Activated naive CD4-positive, alpha-beta T cell treated with anti-CD3 and anti-CD28 coated beads for 36 hours (primary cell): ENCODE data around the gene FIG4. TPM values are rescaled to one million over a fixed set of nuclear protein-coding genes. Genes with fewer than 3 reads are reported as not detected.
"Not testable (repeated sequence)": the region's sequence is repeated elsewhere in the genome, so short reads cannot be mapped to it uniquely, and the experiment has no call there.

ENCODE experiments used
- CTCF ChIA-PET: fragments of 350-600 bp; sonication (Branson Sonifier 250); formaldehyde crosslinking; loops from one replicate; lab custom pipeline; 2021; ENCODE audit warnings: antibody characterized with exemption; lab: Charles Lee
- DNase-seq: peaks from one replicate; pipeline ENCODE4 v3.0.0-alpha.2; 2020
- H3K27ac Mint-ChIP-seq: one replicate; pipeline ENCODE4 v1.8.0; 2021; ENCODE audit warnings: mild to moderate bottlenecking, mixed read lengths
- H3K27me3 Mint-ChIP-seq: one replicate; pipeline ENCODE4 v1.8.0; 2021; ENCODE audit warnings: low read depth, mixed read lengths
- H3K36me3 Mint-ChIP-seq: one replicate; pipeline ENCODE4 v1.8.0; 2021; ENCODE audit warnings: low read depth, mixed read lengths
- H3K4me1 Mint-ChIP-seq: one replicate; pipeline ENCODE4 v1.8.0; 2021; ENCODE audit warnings: low read depth, mixed read lengths
- H3K4me3 Mint-ChIP-seq: one replicate; pipeline ENCODE4 v1.8.0; 2021; ENCODE audit warnings: mild to moderate bottlenecking, moderate library complexity, mixed read lengths
- H3K9me3 Mint-ChIP-seq: one replicate; pipeline ENCODE4 v1.8.0; 2021; ENCODE audit warnings: mixed read lengths
- intact Hi-C: fragments of 100-400 bp; cut with micrococcal nuclease; formaldehyde crosslinking; loops from one replicate; pipeline ENCODE4 v1.15.1; 2023
- total RNA-seq, 2 experiments: library from RNA; stranded (reverse); gene quantifications; one replicate each; pipeline ENCODE4 v1.2.3, GENCODE V29; 2021

Gene FIG4
- total RNA-seq, 2 experiments from 2014 or later, result 14.0 to 16.4 TPM

DNA sequence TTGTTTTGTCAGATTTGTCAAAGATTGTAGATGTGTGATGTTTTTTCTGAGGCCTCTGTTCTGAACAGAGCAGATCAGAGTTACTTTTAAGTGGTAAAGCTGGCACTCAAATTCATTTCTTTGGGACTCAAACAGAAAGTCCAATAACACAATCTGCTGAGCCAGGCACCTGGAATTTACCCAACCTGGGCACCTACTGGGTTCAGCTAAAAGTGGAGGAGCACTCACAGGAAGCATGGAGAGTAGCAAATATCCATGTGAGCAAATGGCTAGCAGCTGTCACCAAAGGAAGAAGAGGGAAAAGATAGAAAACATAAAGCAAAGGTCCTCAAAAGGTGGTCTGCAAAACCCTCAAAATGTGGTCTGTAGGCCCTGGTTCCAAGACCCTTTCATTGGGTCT is 116.8 kb downstream of the FIG4 start:
- intact Hi-C loops, result no loop called here
- Mint-ChIP-seq H3K9me3 (no peaks in the 10 kb centered on the region), H3K27ac (no peak overlapping the region), H3K27me3 (no peaks in the 10 kb centered on the region), H3K36me3 (peaks cover 5% of the 10 kb centered on the region), H3K4me1 (no peaks in the 10 kb centered on the region), H3K4me3 (no peak overlapping the region)
- CTCF ChIA-PET, result no interaction called here
- no peak for DNase-seq

DNA sequence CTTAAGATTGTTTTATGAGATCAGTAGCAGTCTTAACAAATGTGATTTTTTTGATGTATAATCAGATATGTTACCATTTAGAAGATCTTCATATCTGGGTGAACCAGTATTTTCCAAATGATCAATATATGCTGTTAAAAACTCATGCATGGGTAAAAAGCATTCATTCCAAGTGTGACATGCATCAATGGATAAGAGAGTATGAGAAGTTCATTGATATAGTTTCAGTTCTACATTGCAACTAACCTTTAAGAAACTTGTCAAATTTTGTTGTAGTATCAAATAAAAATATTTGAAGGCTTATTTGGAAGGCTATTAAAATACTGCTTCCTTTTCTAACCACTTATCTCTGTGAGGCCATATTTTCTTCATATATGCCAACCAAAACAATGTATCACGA is 117.7 kb downstream of the FIG4 start:
- Mint-ChIP-seq H3K36me3 (peaks cover 5% of the 10 kb centered on the region), H3K27me3 (no peaks in the 10 kb centered on the region), H3K4me1 (no peaks in the 10 kb centered on the region), H3K4me3 (no peak overlapping the region), H3K9me3 (no peaks in the 10 kb centered on the region), H3K27ac (no peak overlapping the region)
- no peak for DNase-seq
- CTCF ChIA-PET, result no interaction called here
- intact Hi-C loops, result no loop called here

DNA sequence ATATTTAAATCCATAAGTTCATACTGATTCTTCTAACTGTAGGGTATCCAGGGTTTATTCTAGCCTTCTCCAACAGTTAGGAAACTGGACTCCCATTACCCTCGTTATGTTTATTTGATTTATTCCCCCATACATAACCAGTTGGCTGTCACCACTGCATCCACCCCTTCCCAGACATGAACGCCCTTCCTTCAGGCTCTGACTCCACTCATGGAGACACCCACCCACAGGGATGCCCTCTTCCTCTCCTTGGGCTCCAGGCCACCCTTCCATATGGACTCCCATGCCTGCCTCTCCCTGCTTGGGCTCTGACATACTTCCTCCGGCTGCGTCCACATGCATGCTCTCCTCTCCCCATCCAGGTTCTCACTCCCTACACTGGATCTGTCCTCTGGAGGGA is 124.0 kb downstream of the FIG4 start:
- Mint-ChIP-seq H3K4me1 (no peaks in the 10 kb centered on the region), H3K9me3 (no peaks in the 10 kb centered on the region), H3K27me3 (no peaks in the 10 kb centered on the region), H3K27ac (no peak overlapping the region), H3K36me3 (peaks cover 3% of the 10 kb centered on the region), H3K4me3 (no peak overlapping the region)
- intact Hi-C loops, result no loop called here
- no peak for DNase-seq
- CTCF ChIA-PET, result no interaction called here

DNA sequence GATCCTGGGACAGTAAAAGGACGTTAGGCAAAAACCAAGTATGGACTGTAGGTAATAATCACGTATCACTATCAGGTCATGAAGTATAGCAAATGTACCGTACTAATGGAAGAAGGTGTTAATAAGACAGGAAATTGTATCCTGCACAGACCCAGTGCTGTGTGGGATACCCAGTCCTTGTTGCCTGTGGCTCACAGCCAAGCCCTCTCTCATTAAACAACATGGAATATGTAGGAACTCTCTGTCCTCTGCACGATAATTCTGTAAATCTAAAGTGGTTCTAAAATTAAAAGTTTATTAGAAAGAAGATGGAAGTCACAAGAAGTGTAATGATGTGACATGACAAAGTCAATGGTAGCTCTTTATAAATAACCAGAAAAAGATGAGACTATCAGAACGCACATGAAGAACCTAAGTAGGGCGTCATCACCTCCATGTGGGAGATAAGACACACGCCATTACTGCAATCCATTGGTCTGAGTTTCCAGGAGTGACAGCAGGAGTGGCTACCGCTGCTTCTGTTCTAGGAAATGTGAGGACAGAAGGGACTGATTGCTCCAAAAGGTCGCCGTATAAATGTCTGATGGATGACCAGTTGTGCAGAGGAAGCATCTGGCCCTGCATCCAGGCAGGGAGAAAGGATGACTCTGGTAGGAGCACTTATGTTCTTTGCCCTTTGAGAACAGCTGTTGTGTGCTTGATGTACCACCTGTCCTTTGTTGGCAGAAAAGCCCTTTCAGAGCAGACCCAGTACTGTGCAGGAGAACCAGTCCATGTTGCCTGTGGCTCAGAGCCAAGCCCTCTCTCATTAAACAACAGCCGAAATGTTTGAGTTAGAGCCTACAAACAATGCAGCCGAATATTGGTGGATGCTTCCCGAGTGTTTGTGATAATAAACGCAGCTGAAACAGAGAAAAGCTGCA is 125.6 kb downstream of the FIG4 start:
- intact Hi-C loops, result no loop called here
- Mint-ChIP-seq H3K4me3 (no peak overlapping the region), H3K4me1 (no peaks in the 10 kb centered on the region), H3K27ac (no peak overlapping the region), H3K36me3 (peaks cover 4% of the 10 kb centered on the region), H3K9me3 (no peaks in the 10 kb centered on the region), H3K27me3 (no peaks in the 10 kb centered on the region)
- CTCF ChIA-PET, result interaction anchor here (0.7 kb wide), 1 partner anchor 351 kb away, joined by 3 read pairs; no protein-coding TSS in a partner anchor
- no peak for DNase-seq

DNA sequence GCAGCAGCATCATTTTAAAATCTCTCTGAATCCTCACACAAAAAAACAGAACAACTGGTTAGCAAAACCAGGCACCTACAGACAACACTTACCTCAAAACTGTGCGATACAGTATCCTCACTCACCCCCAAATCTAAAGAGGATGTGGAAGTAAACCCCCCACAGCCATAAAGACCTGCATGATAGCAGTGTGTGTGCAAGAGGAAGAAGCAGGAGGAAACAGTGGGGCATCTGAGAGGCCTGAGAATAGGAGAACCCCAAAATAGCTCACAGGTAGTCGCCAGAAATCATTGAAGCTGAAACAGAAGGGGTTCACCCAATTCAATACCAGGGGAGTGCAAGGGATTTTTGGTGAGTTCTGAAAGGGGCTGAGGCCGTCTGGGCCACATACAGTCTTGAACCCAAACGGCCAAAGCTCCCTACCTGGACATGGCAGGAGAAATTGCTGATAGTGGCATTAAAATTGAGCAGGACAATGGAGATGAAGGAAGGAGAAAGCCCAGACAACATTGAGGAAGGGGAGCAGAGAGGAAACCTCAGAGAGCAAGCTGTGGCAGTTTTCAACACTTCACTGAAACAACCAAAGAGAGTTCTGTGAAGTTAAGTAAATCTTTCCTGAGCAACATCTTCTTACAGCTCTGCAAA is 129.7 kb downstream of the FIG4 start:
- H3K27ac Mint-ChIP-seq, result no peak overlapping the region
- no peaks in the 10 kb centered on the region for H3K27me3 Mint-ChIP-seq
- no peaks in the 10 kb centered on the region for H3K9me3 Mint-ChIP-seq
- DNase-seq, result no peak
- no peak overlapping the region for H3K4me3 Mint-ChIP-seq
- CTCF ChIA-PET, result interaction anchor here (0.6 to 1.5 kb wide), 3 partner anchors 9 to 218 kb away, joined by 3 to 7 read pairs (median 3); no protein-coding TSS in a partner anchor
- no peaks in the 10 kb centered on the region for H3K4me1 Mint-ChIP-seq
- H3K36me3 Mint-ChIP-seq, result peaks cover 13% of the 10 kb centered on the region
- intact Hi-C loops, result no loop called here

DNA sequence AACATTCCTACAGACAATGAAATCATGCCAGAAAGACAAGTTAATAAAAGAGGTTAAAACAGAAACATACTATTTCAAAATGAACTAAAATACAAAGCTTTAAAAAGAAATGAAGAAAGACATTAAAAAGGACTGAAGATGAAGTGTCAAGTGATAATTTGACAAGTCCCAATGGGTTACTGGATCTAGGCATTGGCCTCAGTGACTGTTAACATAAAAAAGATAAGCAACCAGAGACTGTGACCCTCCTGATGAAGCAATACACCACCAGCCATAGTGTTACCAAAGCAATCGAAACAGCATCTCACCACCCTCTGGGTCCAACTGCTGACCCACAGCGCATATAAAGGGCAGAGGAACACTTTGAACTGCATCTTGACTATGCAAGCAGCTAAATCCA is 130.3 kb downstream of the FIG4 start:
- H3K4me3 Mint-ChIP-seq, result no peak overlapping the region
- no peak overlapping the region for H3K27ac Mint-ChIP-seq
- H3K4me1 Mint-ChIP-seq, result no peaks in the 10 kb centered on the region
- no peak for DNase-seq
- CTCF ChIA-PET, result interaction anchor here (0.6 to 1.5 kb wide), 2 partner anchors 20 to 218 kb away, joined by 3 to 7 read pairs; no protein-coding TSS in a partner anchor
- H3K27me3 Mint-ChIP-seq, result no peaks in the 10 kb centered on the region
- H3K9me3 Mint-ChIP-seq, result no peaks in the 10 kb centered on the region
- intact Hi-C loops, result no loop called here
- H3K36me3 Mint-ChIP-seq, result peaks cover 16% of the 10 kb centered on the region

DNA sequence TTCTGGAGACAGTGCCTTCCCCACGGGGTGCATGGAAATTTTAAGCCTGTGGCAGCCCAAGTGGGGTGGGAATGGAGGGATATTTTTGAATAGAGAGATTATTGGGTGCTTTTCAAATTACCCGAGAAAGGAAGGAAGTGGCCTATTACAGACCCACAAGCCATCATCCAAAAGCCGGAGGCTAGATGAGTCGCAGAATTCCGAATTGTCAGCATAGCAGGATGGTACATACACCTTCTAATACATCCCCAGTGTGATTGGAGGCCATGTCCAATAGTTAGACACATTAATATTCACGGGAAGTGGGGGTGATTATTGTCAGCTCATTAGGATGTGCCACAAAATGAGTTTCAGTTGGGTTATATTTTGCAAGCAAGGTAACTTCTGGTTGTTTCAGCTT is 133.0 kb downstream of the FIG4 start:
- no peak for DNase-seq
- no peak overlapping the region for H3K27ac Mint-ChIP-seq
- H3K4me3 Mint-ChIP-seq, result no peak overlapping the region
- H3K27me3 Mint-ChIP-seq, result no peaks in the 10 kb centered on the region
- H3K9me3 Mint-ChIP-seq, result no peaks in the 10 kb centered on the region
- CTCF ChIA-PET, result interaction anchor here (1.6 kb wide), 1 partner anchor 216 kb away, joined by 4 read pairs; no protein-coding TSS in a partner anchor
- no peaks in the 10 kb centered on the region for H3K4me1 Mint-ChIP-seq
- intact Hi-C loops, result no loop called here
- H3K36me3 Mint-ChIP-seq, result peaks cover 35% of the 10 kb centered on the region

DNA sequence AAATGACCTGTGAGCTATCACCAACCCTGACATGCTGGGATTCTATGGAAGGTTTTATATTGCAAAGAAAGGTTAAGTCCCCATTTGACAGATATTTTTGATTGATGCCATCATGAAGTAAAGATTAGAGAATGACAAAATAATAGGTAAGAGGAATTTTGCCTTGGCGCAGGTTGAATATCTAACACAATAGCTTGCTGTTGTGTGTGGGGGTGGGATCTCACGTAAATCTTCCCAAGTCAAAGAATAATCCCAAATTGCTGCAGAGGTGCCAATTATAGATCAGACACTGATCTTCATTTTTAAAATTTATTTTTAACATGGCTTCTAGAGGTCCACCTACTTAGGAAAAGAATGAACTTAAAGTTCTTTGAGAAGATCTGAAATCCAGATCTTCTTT is 135.5 kb downstream of the FIG4 start:
- Mint-ChIP-seq H3K9me3 (peaks cover 17% of the 10 kb centered on the region), H3K27ac (no peak overlapping the region), H3K4me1 (no peaks in the 10 kb centered on the region), H3K4me3 (no peak overlapping the region), H3K27me3 (no peaks in the 10 kb centered on the region), H3K36me3 (peaks cover 51% of the 10 kb centered on the region)
- intact Hi-C loops, result no loop called here
- CTCF ChIA-PET, result no interaction called here
- no peak for DNase-seq

DNA sequence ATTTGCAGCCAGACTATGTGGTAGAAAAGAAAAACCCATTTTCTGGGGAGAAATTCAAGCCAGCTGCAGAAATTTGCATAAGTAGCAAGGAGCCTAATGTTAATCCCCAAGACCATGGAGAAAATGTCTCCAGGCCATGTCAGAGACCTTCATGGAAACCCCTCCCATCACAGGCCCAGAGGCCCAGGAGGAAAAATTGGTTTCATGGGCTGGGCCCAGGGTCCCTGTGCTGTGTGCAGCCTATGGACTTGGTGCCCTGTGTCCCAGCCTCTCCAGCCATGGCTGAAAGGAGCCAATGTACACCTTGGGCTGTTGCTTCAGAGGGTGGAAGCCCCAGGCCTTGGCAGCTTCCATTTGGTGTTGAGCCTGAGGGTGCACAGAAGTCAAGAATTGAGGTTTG is 140.3 kb downstream of the FIG4 start:
- H3K27ac Mint-ChIP-seq, DNase-seq, intact Hi-C loops, CTCF ChIA-PET, H3K27me3 Mint-ChIP-seq, H3K4me1 Mint-ChIP-seq, H3K4me3 Mint-ChIP-seq: not testable (repeated sequence)
- peaks cover 41% of the 10 kb centered on the region for H3K36me3 Mint-ChIP-seq
- H3K9me3 Mint-ChIP-seq, result peaks cover 19% of the 10 kb centered on the region

DNA sequence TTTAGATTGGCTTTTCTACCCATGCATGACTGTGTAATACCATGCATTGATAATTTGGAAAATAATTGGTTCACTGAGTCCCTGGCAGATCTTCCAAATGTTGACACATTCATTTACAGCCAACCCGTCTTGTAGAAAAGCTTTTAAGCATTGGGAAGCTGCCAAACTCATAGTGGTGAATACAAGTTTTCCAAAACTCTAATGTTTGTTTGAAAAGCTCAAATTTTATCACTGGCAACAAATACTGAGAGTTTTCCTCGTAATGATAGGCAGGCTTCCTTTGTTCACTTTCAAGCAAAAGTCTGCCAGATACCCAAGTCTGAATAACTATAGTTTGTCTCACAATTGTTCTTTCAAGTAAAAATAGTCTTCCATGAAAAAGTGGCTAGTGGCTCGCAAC is 143.0 kb downstream of the FIG4 start:
- Mint-ChIP-seq H3K4me1 (no peaks in the 10 kb centered on the region), H3K27ac (no peak overlapping the region), H3K4me3 (no peak overlapping the region), H3K27me3 (no peaks in the 10 kb centered on the region), H3K9me3 (peaks cover 19% of the 10 kb centered on the region), H3K36me3 (peaks cover 20% of the 10 kb centered on the region)
- intact Hi-C loops, result no loop called here
- CTCF ChIA-PET, result no interaction called here
- DNase-seq, result no peak

DNA sequence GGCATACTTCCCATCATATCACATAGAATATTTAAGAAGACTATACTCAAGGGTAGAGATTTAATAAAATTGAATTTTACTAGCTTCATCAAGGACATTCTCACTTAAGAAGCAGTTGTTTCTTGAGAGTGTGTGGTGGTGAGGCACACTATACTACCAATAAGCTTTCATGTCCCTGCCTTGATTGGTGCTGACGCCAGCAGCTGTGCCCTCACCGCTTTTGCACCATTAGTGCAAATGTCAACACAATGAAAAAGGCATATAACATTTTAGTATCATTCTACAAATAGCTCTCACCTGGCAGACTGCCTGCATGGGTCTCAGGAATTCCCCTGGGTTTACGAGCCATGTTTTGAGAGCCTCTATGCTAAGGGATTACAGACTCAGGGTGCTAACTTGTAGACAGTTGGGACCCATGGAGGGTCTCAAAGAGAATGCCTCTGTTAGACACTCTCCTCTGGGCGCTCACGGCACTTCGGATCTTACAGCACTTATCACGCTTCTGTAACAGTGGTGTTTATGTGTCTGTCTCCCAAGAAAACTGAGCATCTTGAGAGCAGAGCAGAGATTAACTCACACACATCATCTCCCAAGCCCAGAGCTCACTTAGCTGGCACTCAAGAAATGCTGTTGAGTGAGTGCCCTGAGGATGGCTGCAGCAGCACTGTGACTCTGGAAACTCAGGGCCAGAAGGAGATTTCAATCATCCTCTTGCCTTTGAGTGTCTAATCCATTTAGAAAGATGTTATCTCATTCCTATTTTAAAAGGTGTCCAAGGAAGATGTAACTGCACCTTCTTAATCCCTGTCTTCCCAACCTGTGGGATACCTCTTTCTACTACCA is 143.7 kb downstream of the FIG4 start:
- CTCF ChIA-PET, result no interaction called here
- Mint-ChIP-seq H3K27ac (no peak overlapping the region), H3K27me3 (no peaks in the 10 kb centered on the region), H3K9me3 (peaks cover 13% of the 10 kb centered on the region), H3K36me3 (peaks cover 14% of the 10 kb centered on the region), H3K4me3 (no peak overlapping the region), H3K4me1 (no peaks in the 10 kb centered on the region)
- intact Hi-C loops, result no loop called here
- no peak for DNase-seq

DNA sequence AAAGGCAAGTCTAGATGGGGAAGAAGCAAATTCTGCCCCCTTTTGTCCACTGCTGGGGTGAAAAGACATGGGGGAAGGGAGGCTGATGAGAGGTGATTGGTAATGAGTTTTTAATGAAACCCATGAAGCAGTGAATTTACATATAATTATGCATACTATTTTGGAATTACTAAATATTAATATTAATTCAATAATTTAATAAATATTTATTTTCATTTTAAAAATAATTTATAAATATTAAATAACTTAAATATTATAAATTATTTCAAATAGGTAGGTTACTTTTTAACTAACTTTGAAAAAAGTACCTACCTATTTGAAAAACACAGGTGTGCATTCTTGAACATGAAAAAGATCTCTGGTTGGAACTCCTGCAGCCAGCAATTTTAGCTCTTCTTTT is 148.9 kb downstream of the FIG4 start:
- H3K4me3 Mint-ChIP-seq, result no peak overlapping the region
- H3K27me3 Mint-ChIP-seq, result no peaks in the 10 kb centered on the region
- CTCF ChIA-PET, result no interaction called here
- intact Hi-C loops, result no loop called here
- H3K36me3 Mint-ChIP-seq, result no peaks in the 10 kb centered on the region
- H3K27ac Mint-ChIP-seq, result no peak overlapping the region
- DNase-seq, result no peak
- H3K9me3 Mint-ChIP-seq, result no peaks in the 10 kb centered on the region
- H3K4me1 Mint-ChIP-seq, result no peaks in the 10 kb centered on the region
